ENCODE measurements around the gene GAS1. TPM values are rescaled to one million over a fixed set of nuclear protein-coding genes. Genes with fewer than 3 reads are reported as not detected.

The GAS1 gene
- total RNA-seq (100 to 1,000 TPM; 105 to 111 TPM), polyA plus RNA-seq (1 to 10 TPM; 3.6 to 9.3 TPM)
- long read RNA-seq, donor 1, transcript GAS1-201 (1 exons, 2,827 nt) = major isoform, 41 of 41 reads
- long read RNA-seq, donor 1, partial matches to known transcripts = 0 of 41 reads
- long read RNA-seq, donor 1, other reads (novel, unspliced or antisense) = 0 of 41 reads
- long read RNA-seq, donor 2, transcript GAS1-201 (1 exons, 2,827 nt) = major isoform, 146 of 146 reads
- long read RNA-seq, donor 2, partial matches to known transcripts = 0 of 146 reads
- long read RNA-seq, donor 2, other reads (novel, unspliced or antisense) = 0 of 146 reads

DNA sequence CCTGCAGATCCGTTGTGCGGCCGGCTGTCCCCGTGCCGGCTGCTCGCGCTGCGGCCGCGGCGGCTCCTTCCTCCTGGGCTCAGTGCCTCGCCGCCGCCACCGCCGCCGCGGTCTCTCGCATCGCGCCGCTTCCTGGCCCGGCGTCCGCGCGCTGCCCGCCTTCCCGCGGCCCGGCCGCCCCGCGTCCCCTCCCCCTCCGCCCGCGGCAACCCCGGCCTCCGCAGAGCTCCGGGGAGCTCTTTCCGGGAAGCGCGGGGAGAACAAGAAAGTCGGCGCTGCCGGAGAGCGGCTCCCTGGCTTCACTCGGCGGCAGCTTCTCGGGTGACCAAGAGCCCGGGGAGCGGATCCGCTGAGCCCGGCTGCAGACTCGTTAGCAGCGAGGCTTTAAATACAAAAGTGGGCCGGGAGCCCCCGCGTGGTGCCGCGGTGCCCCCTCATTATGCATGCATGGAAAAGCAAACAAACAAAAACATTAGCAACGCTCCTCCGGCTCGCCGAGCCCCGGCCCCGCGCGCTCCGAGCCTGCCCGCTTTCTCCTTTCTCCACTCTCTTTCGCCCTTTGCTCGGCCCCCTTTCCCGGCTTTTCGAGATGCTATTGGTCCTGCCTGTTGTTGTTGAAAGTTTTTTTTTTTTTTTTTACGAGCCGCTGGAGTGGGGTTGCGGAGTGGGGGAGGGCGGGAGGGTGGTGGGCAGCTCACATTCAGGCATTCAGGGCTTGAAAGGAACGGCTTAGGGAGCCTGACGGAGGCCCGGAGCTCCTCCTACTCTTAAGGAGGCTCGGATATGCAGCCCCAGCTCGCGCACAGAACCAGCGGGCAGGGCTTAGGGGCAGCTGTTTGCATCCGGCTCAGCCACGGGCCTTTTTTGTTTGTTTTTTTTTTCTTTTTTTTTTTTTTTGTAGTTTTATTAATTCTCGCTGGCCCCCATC, at the start of gene GAS1:
GAS1 (minus strand) TSS at position 361 of the 928 bp plus-strand sequence. CDS start 727 bp downstream, outside the sequence.
- ATAC-seq (ENCODE audit: low FRiP score) = peak; percentile 92
- Histone ChIP-seq H3K4me1 (ENCODE audit: control insufficient read depth in 1 of 2, insufficient read depth in 2 of 2, low read length in 2 of 2) (no peaks in the 10 kb centered on the region), H3K9me3 (ENCODE audit: control insufficient read depth, low read length) (no peaks in the 10 kb centered on the region), H3K27ac (ENCODE audit: low read depth in 1 of 2, low read length in 2 of 2) (peak within 1 kb of the TSS; percentile 95 to 97), H3K36me3 (ENCODE audit: control insufficient read depth in 1 of 2, insufficient read depth in 2 of 2, low read length in 1 of 2) (no peaks in the 10 kb centered on the region), H3K27me3 (ENCODE audit: control insufficient read depth in 1 of 2, insufficient read depth in 2 of 2, low read length in 1 of 2) (no peaks in the 10 kb centered on the region), H3K4me3 (ENCODE audit: low read length in 2 of 2) (peak within 1 kb of the TSS; percentile 98 to 99)
- intact Hi-C loops (cut with DNase I) = loop anchor here (1.0 to 10.0 kb wide), 10 partner anchors 89 to 463 kb away; no protein-coding TSS in a partner anchor
- 1% methylated on average over 63 to 89 of the region's 89 CpGs for WGBS, 2 donors
- DNase-seq = peak; percentile 91 to 95

DNA sequence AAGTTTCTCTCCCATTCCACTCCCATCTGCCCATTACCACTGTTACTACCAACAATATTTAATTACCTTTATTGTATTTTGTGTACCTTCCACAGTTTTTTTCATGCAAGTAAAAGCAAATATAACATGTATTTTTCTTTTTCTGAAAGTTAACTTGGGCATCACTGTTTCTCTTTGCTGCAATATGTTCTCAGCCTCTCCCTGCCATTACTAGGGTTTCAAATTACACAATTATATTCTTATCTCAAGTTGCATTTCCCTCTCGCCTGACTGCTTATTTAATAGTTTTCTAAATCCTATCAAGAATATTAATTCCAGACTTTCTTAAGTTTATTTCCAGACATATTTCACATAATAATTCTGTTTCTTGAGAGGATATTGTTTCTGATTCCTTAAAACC, 46.9 kb upstream of the GAS1 start:
- DNase-seq (no peak), ATAC-seq (ENCODE audit: low FRiP score) (no peak)
- Histone ChIP-seq H3K27me3 (ENCODE audit: control insufficient read depth in 1 of 2, insufficient read depth in 2 of 2, low read length in 1 of 2) (no peaks in the 10 kb centered on the region), H3K9me3 (ENCODE audit: control insufficient read depth, low read length) (no peaks in the 10 kb centered on the region), H3K4me1 (ENCODE audit: control insufficient read depth in 1 of 2, insufficient read depth in 2 of 2, low read length in 2 of 2) (no peaks in the 10 kb centered on the region), H3K4me3 (ENCODE audit: low read length in 2 of 2) (no peak overlapping the region), H3K36me3 (ENCODE audit: control insufficient read depth in 1 of 2, insufficient read depth in 2 of 2, low read length in 1 of 2) (no peaks in the 10 kb centered on the region), H3K27ac (ENCODE audit: low read depth in 1 of 2, low read length in 2 of 2) (no peak overlapping the region)
- intact Hi-C loops (cut with DNase I) = no loop called here
- 24 to 35% methylated on average over 1 of the region's 1 CpG for WGBS, 2 donors

GRCh38 chr9:86993830-86994229, 46.5 kb upstream of the GAS1 start:
- ATAC-seq (ENCODE audit: low FRiP score) (no peak), DNase-seq (no peak)
- Histone ChIP-seq H3K4me3 (ENCODE audit: low read length in 2 of 2) (no peak overlapping the region), H3K9me3 (ENCODE audit: control insufficient read depth, low read length) (no peaks in the 10 kb centered on the region), H3K27ac (ENCODE audit: low read depth in 1 of 2, low read length in 2 of 2) (no peak overlapping the region), H3K4me1 (ENCODE audit: control insufficient read depth in 1 of 2, insufficient read depth in 2 of 2, low read length in 2 of 2) (no peaks in the 10 kb centered on the region), H3K27me3 (ENCODE audit: control insufficient read depth in 1 of 2, insufficient read depth in 2 of 2, low read length in 1 of 2) (no peaks in the 10 kb centered on the region), H3K36me3 (ENCODE audit: control insufficient read depth in 1 of 2, insufficient read depth in 2 of 2, low read length in 1 of 2) (no peaks in the 10 kb centered on the region)
- intact Hi-C loops (cut with DNase I) = no loop called here

DNA sequence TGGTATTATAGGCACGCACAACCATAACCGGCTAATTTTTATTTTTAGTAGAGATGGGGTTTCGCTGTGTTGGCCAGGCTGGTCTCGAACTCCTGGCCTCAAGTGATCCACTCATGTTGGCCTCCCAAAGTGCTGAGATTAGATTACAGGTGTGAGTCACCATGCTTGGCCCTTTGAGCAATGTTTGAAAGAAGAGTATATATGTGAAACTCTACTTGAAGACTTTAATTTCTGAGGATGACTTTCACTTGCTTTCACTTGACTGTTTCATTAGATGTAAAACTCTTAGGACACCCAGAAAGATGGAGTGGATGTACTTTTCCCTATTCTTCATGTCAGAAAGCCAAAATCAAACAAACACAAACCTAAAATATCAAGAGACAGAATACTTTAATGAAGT, 43.8 kb upstream of the GAS1 start:
- H3K9me3 ChIP-seq (ENCODE audit: control insufficient read depth, low read length) = no peaks in the 10 kb centered on the region
- H3K36me3 ChIP-seq (ENCODE audit: control insufficient read depth in 1 of 2, insufficient read depth in 2 of 2, low read length in 1 of 2) = no peaks in the 10 kb centered on the region
- intact Hi-C loops (cut with DNase I) = no loop called here
- no peaks in the 10 kb centered on the region for H3K27me3 ChIP-seq (ENCODE audit: control insufficient read depth in 1 of 2, insufficient read depth in 2 of 2, low read length in 1 of 2)
- no peaks in the 10 kb centered on the region for H3K4me1 ChIP-seq (ENCODE audit: control insufficient read depth in 1 of 2, insufficient read depth in 2 of 2, low read length in 2 of 2)
- no peak overlapping the region for H3K4me3 ChIP-seq (ENCODE audit: low read length in 2 of 2)
- no peak overlapping the region for H3K27ac ChIP-seq (ENCODE audit: low read depth in 1 of 2, low read length in 2 of 2)
- ATAC-seq (ENCODE audit: low FRiP score) (no peak), DNase-seq (no peak)
- 85 to 86% methylated on average over 4 of the region's 4 CpGs for WGBS, 2 donors

DNA sequence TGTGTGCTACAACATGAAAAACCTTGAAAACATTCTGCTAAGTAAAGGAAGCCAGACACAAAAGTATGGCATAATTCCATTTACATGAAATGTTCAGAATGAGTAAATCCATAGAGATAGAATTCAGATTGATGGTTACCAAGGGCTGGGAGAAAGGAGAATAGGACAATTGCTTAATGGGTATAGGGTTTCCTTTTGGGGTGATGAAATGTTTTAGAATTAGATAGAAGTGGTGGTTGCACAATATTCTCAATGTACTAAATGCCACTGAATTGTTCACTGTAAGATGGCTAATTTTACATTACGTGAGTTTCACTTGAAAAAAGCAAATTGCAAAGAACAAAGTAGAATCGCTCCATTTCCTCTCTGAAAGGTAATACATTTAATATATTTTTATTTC, 43.0 kb upstream of the GAS1 start:
- Histone ChIP-seq H3K9me3 (ENCODE audit: control insufficient read depth, low read length) (no peaks in the 10 kb centered on the region), H3K4me1 (ENCODE audit: control insufficient read depth in 1 of 2, insufficient read depth in 2 of 2, low read length in 2 of 2) (no peaks in the 10 kb centered on the region), H3K27me3 (ENCODE audit: control insufficient read depth in 1 of 2, insufficient read depth in 2 of 2, low read length in 1 of 2) (no peaks in the 10 kb centered on the region), H3K4me3 (ENCODE audit: low read length in 2 of 2) (no peak overlapping the region), H3K27ac (ENCODE audit: low read depth in 1 of 2, low read length in 2 of 2) (no peak overlapping the region), H3K36me3 (ENCODE audit: control insufficient read depth in 1 of 2, insufficient read depth in 2 of 2, low read length in 1 of 2) (no peaks in the 10 kb centered on the region)
- intact Hi-C loops (cut with DNase I) = no loop called here
- WGBS, 2 donors = 95 to 99% methylated on average over 2 of the region's 2 CpGs
- ATAC-seq (ENCODE audit: low FRiP score) (no peak), DNase-seq (no peak)

GRCh38 chr9:86987900-86988299, 40.6 kb upstream of the GAS1 start:
- 90 to 95% methylated on average over 2 of the region's 2 CpGs for WGBS, 2 donors
- H3K9me3 ChIP-seq (ENCODE audit: control insufficient read depth, low read length) = no peaks in the 10 kb centered on the region
- no peaks in the 10 kb centered on the region for H3K27me3 ChIP-seq (ENCODE audit: control insufficient read depth in 1 of 2, insufficient read depth in 2 of 2, low read length in 1 of 2)
- no peaks in the 10 kb centered on the region for H3K36me3 ChIP-seq (ENCODE audit: control insufficient read depth in 1 of 2, insufficient read depth in 2 of 2, low read length in 1 of 2)
- H3K4me3 ChIP-seq (ENCODE audit: low read length in 2 of 2) = no peak overlapping the region
- ATAC-seq (ENCODE audit: low FRiP score) (no peak), DNase-seq (no peak)
- H3K27ac ChIP-seq (ENCODE audit: low read depth in 1 of 2, low read length in 2 of 2) = no peak overlapping the region
- no peaks in the 10 kb centered on the region for H3K4me1 ChIP-seq (ENCODE audit: control insufficient read depth in 1 of 2, insufficient read depth in 2 of 2, low read length in 2 of 2)
- intact Hi-C loops (cut with DNase I) = no loop called here

DNA sequence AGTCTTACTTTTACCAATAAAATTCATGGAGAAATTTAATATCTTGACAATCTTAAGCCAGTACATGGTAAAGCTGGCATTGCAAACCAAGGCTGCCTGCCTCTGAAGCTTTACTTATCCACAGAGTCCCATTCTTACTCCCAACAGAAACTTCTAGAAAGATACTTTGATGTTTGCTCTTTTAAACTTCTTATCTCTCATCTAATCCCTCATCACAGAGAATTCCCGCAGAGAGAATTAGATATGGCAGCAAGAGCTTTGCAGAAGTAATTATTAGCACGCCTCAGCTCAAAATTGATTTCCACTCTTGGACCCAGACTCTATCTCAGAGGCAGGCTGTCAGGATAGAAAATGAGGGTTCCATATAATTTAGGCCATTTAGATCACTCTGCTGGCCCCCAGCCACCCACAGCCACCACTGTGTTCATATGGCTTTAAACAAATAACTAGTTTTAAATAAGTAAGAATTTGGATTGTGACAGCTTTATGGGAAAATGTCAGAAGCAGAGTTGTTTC, 37.9 kb upstream of the GAS1 start:
- H3K4me1 ChIP-seq (ENCODE audit: control insufficient read depth in 1 of 2, insufficient read depth in 2 of 2, low read length in 2 of 2) = no peaks in the 10 kb centered on the region
- WGBS, 2 donors = 90 to 91% methylated on average over 2 of the region's 2 CpGs
- DNase-seq (no peak), ATAC-seq (ENCODE audit: low FRiP score) (no peak)
- no peaks in the 10 kb centered on the region for H3K36me3 ChIP-seq (ENCODE audit: control insufficient read depth in 1 of 2, insufficient read depth in 2 of 2, low read length in 1 of 2)
- H3K27ac ChIP-seq (ENCODE audit: low read depth in 1 of 2, low read length in 2 of 2) = no peak overlapping the region
- no peaks in the 10 kb centered on the region for H3K9me3 ChIP-seq (ENCODE audit: control insufficient read depth, low read length)
- intact Hi-C loops (cut with DNase I) = no loop called here
- no peaks in the 10 kb centered on the region for H3K27me3 ChIP-seq (ENCODE audit: control insufficient read depth in 1 of 2, insufficient read depth in 2 of 2, low read length in 1 of 2)
- no peak overlapping the region for H3K4me3 ChIP-seq (ENCODE audit: low read length in 2 of 2)

GRCh38 chr9:86983620-86984259, 36.4 kb upstream of the GAS1 start:
- H3K9me3 ChIP-seq (ENCODE audit: control insufficient read depth, low read length) = no peaks in the 10 kb centered on the region
- DNase-seq = no peak
- ATAC-seq (ENCODE audit: low FRiP score) = peak; percentile 64
- WGBS, 2 donors = 13 to 19% methylated on average over 11 of the region's 11 CpGs
- H3K4me1 ChIP-seq (ENCODE audit: control insufficient read depth in 1 of 2, insufficient read depth in 2 of 2, low read length in 2 of 2) = no peaks in the 10 kb centered on the region
- intact Hi-C loops (cut with DNase I) = no loop called here
- H3K4me3 ChIP-seq (ENCODE audit: low read length in 2 of 2) = no peak overlapping the region
- no peaks in the 10 kb centered on the region for H3K36me3 ChIP-seq (ENCODE audit: control insufficient read depth in 1 of 2, insufficient read depth in 2 of 2, low read length in 1 of 2)
- H3K27me3 ChIP-seq (ENCODE audit: control insufficient read depth in 1 of 2, insufficient read depth in 2 of 2, low read length in 1 of 2) = no peaks in the 10 kb centered on the region
- no peak overlapping the region for H3K27ac ChIP-seq (ENCODE audit: low read depth in 1 of 2, low read length in 2 of 2)

All from aorta (tissue), 5 donors.